ENCODE measurements around the gene SET. TPM values are rescaled to one million over a fixed set of nuclear protein-coding genes. Genes with fewer than 3 reads are reported as not detected.

Gene SET
- total and polyA plus RNA-seq, 2 of the 13 experiments (the other 11 are each of a cell fraction or from before 2014, with no cell fraction given) = 94.2 to 611 TPM

- TF ChIP-seq, protein P1, sequence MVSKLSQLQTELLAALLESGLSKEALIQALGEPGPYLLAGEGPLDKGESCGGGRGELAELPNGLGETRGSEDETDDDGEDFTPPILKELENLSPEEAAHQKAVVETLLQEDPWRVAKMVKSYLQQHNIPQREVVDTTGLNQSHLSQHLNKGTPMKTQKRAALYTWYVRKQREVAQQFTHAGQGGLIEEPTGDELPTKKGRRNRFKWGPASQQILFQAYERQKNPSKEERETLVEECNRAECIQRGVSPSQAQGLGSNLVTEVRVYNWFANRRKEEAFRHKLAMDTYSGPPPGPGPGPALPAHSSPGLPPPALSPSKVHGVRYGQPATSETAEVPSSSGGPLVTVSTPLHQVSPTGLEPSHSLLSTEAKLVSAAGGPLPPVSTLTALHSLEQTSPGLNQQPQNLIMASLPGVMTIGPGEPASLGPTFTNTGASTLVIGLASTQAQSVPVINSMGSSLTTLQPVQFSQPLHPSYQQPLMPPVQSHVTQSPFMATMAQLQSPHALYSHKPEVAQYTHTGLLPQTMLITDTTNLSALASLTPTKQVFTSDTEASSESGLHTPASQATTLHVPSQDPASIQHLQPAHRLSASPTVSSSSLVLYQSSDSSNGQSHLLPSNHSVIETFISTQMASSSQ (IDR thresholded peaks at IDR 0.05; ENCODE audit: low read depth) = no peak
- TF ChIP-seq, protein P1 (CRISPR knock-in tag; IDR thresholded peaks at IDR 0.05; ENCODE audit: borderline replicate concordance) = no peak
- TF ChIP-seq ZNF501 (CRISPR knock-in tag; IDR thresholded peaks at IDR 0.05) = peak; percentile 54; the same call in 1 of the 2 replicates
- TF ChIP-seq, protein P2, sequence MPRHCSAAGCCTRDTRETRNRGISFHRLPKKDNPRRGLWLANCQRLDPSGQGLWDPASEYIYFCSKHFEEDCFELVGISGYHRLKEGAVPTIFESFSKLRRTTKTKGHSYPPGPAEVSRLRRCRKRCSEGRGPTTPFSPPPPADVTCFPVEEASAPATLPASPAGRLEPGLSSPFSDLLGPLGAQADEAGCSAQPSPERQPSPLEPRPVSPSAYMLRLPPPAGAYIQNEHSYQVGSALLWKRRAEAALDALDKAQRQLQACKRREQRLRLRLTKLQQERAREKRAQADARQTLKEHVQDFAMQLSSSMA (CRISPR knock-in tag; IDR thresholded peaks at IDR 0.05) = no peak
- TF ChIP-seq, protein P3, sequence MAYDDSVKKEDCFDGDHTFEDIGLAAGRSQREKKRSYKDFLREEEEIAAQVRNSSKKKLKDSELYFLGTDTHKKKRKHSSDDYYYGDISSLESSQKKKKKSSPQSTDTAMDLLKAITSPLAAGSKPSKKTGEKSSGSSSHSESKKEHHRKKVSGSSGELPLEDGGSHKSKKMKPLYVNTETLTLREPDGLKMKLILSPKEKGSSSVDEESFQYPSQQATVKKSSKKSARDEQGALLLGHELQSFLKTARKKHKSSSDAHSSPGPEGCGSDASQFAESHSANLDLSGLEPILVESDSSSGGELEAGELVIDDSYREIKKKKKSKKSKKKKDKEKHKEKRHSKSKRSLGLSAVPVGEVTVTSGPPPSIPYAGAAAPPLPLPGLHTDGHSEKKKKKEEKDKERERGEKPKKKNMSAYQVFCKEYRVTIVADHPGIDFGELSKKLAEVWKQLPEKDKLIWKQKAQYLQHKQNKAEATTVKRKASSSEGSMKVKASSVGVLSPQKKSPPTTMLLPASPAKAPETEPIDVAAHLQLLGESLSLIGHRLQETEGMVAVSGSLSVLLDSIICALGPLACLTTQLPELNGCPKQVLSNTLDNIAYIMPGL (CRISPR knock-in tag; IDR thresholded peaks at IDR 0.05; ENCODE audit: borderline replicate concordance in 1 of 2, low read depth in 1 of 2) = peak in 1 of 2 experiments; percentile 41; a peak in 1 of 4 replicates
- no peak for TF ChIP-seq EED (CRISPR knock-in tag; IDR thresholded peaks at IDR 0.05)
- no peak for TF ChIP-seq SMAD3 (CRISPR knock-in tag; IDR thresholded peaks at IDR 0.05)
- no peak for TF ChIP-seq ARHGAP35 (CRISPR knock-in tag; IDR thresholded peaks at IDR 0.05; ENCODE audit: borderline replicate concordance)
- TF ChIP-seq CHCHD3 (CRISPR knock-in tag; IDR thresholded peaks at IDR 0.05) = peak; percentile 96
- TF ChIP-seq ZNF362 (CRISPR knock-in tag; IDR thresholded peaks at IDR 0.05; ENCODE audit: borderline replicate concordance) = no peak
- TF ChIP-seq PLSCR1 (CRISPR knock-in tag; IDR thresholded peaks at IDR 0.05; ENCODE audit: borderline replicate concordance) = no peak
- TF ChIP-seq ZBTB44 (CRISPR knock-in tag; IDR thresholded peaks at IDR 0.05) = no peak
- no peak for TF ChIP-seq ZNF788 (CRISPR knock-in tag; IDR thresholded peaks at IDR 0.05; ENCODE audit: borderline replicate concordance)
- TF ChIP-seq, protein P4, sequence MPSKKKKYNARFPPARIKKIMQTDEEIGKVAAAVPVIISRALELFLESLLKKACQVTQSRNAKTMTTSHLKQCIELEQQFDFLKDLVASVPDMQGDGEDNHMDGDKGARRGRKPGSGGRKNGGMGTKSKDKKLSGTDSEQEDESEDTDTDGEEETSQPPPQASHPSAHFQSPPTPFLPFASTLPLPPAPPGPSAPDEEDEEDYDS (CRISPR knock-in tag; IDR thresholded peaks at IDR 0.05) = peak; percentile 92
Measured at GRCh38 chr9:128723866-128724743, 35.1 kb downstream of the SET start, which contains the start of gene ZDHHC12 (continued).
